ENCODE measurements around the gene FAM13C.

FAM13C gene

DNA sequence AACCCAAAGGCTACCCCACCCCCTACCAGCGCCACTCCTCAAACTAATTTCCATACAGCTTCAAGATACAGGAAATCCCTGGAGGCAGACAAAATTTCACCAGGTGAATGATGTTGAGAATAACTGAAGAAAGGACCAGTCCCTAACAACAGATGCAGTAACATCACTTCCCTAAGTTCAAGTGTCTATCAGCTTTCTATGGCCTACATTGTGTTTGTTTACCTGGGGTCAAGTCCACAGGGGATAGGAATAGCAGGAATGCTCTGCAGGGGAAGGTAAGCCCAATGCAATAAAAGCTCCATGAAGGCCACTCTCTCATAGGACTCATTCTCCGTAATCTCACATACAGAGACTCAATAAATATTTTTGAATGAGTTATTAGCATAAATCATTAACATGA, 26.9 kb downstream of the FAM13C start:
- H3K4me3 ChIP-seq (ENCODE audit: low read length), result no peak overlapping the region
- TF ChIP-seq, protein P1, sequence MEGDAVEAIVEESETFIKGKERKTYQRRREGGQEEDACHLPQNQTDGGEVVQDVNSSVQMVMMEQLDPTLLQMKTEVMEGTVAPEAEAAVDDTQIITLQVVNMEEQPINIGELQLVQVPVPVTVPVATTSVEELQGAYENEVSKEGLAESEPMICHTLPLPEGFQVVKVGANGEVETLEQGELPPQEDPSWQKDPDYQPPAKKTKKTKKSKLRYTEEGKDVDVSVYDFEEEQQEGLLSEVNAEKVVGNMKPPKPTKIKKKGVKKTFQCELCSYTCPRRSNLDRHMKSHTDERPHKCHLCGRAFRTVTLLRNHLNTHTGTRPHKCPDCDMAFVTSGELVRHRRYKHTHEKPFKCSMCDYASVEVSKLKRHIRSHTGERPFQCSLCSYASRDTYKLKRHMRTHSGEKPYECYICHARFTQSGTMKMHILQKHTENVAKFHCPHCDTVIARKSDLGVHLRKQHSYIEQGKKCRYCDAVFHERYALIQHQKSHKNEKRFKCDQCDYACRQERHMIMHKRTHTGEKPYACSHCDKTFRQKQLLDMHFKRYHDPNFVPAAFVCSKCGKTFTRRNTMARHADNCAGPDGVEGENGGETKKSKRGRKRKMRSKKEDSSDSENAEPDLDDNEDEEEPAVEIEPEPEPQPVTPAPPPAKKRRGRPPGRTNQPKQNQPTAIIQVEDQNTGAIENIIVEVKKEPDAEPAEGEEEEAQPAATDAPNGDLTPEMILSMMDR (conservative IDR thresholded peaks at IDR 0.05; ENCODE audit: low read length), result no peak
- no peak for DNase-seq (ENCODE audit: low read depth)

DNA sequence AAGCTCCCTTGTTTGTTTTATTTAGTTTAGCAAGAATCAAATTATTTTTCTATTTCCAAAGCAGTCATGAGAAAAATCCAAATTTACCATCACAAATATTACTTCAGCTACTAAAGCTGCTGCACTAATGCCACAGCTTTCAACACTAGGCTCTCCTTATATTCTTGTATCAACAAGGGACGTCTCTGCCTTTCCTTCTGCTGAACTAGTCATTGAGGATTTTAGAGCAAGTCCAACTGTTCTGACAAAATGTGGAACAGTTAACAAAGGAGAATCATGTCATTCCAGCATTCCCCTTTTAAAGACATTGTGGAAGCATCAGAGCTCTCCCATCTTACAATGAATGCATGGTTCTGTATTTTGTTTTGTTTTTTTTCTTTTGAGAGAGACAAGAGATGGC, 28.6 kb downstream of the FAM13C start:
- TF ChIP-seq, protein P1 (conservative IDR thresholded peaks at IDR 0.05; ENCODE audit: low read length), result no peak
- no peak for DNase-seq (ENCODE audit: low read depth)
- H3K4me3 ChIP-seq (ENCODE audit: low read length), result no peak overlapping the region

DNA sequence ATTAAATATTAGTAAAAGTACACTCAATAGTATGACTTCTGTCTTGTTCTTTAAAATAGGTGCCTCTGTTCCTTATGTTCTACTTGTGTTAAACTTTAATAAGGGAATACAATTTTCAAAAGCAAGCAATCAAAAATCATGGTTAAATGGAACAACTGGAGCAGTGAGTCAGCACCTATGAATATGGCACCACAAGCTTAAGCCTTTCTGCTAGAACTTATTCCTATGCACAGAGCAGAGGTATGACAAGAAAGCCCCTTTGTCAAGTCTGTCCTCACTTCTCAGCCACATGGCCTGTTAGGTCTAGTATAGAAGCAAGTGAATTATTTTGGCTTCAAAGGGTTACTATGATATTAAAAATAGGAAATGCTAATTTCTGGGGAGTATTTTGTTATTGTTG, 29.8 kb downstream of the FAM13C start:
- H3K4me3 ChIP-seq (ENCODE audit: low read length), result no peak overlapping the region
- TF ChIP-seq, protein P1 (conservative IDR thresholded peaks at IDR 0.05; ENCODE audit: low read length), result no peak
- DNase-seq (ENCODE audit: low read depth), result no peak

GRCh38 chr10:59331661-59332060, 30.7 kb downstream of the FAM13C start:
- no peak for DNase-seq (ENCODE audit: low read depth)
- TF ChIP-seq, protein P1 (conservative IDR thresholded peaks at IDR 0.05; ENCODE audit: low read length), result no peak
- no peak overlapping the region for H3K4me3 ChIP-seq (ENCODE audit: low read length)

GRCh38 chr10:59325116-59325515, 37.2 kb downstream of the FAM13C start:
- no peak for DNase-seq (ENCODE audit: low read depth)
- TF ChIP-seq, protein P1 (conservative IDR thresholded peaks at IDR 0.05; ENCODE audit: low read length), result no peak
- H3K4me3 ChIP-seq (ENCODE audit: low read length), result no peak overlapping the region

DNA sequence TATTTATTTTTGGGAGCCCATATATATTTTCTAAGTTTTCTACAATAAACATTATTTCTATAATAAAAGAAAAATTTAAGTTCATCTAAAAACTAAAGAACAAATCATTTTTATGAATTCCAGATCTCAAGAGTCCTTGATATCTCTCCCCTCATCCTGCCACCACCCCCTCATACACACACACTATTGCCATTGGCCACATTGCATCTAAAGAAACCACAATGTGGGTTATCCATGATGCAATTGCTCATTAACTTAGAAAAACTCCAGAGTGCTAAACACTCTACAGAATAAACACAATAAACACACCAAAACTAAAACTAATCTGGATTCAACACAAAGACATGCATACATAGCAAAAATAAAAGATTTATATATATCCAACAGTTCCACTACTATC, 37.8 kb downstream of the FAM13C start:
- no peak overlapping the region for H3K4me3 ChIP-seq (ENCODE audit: low read length)
- TF ChIP-seq, protein P1 (conservative IDR thresholded peaks at IDR 0.05; ENCODE audit: low read length), result no peak
- DNase-seq (ENCODE audit: low read depth), result no peak

- DNase-seq (ENCODE audit: low read depth), result no peak
- no peak overlapping the region for H3K4me3 ChIP-seq (ENCODE audit: low read length)
- TF ChIP-seq, protein P1 (conservative IDR thresholded peaks at IDR 0.05; ENCODE audit: low read length), result no peak
Observed at GRCh38 chr10:59323831-59324401, 38.4 kb downstream of the FAM13C start.
